ENCODE measurements around the gene PPARD. TPM values are rescaled to one million over a fixed set of nuclear protein-coding genes. Genes with fewer than 3 reads are reported as not detected.

PPARD gene
- polyA plus RNA-seq, 2 of the 4 experiments (the other 2 are of a cell fraction) = 3.8 to 5.9 TPM

GRCh38 chr6:35448191-35448590 is 105.8 kb downstream of the PPARD start:
- Histone ChIP-seq H3K27ac (no peak overlapping the region), H3K9me3 (no peaks in the 10 kb centered on the region), H3K4me1 (peaks cover 5% of the 10 kb centered on the region; the same call in 2 of the 3 replicates), H3K4me2 (no peak overlapping the region), H3K4me3 (no peak overlapping the region)
- ATAC-seq (no peak), FAIRE-seq (no peak), DNase-seq (ENCODE audit: low read depth in 1 of 2, low spot score in 1 of 2) (no peak)
- CTCF ChIA-PET = interaction anchor here (1.2 to 8.0 kb wide), 13 partner anchors 13 to 155 kb away, joined by 3 to 140 read pairs (median 8); partner anchors contain the start of genes PPARD and RPL10A
- 55% methylated on average over 7 of the region's 7 CpGs for WGBS (ENCODE audit: missing lambda C conversion rate)
- no peak for TF ChIP-seq CHD2 (IDR thresholded peaks at IDR 0.05; ENCODE audit: low read length, partially characterized antibody)
- TF ChIP-seq HOXA7 (CRISPR knock-in tag; IDR thresholded peaks at IDR 0.05) = no peak
- TF ChIP-seq REST (IDR thresholded peaks at IDR 0.05) = no peak
- no peak for TF ChIP-seq KDM1A (IDR thresholded peaks at IDR 0.05; ENCODE audit: low read depth)
- no peak for TF ChIP-seq HEYL (CRISPR knock-in tag; IDR thresholded peaks at IDR 0.05)
- TF ChIP-seq POLR2A (IDR thresholded peaks at IDR 0.05; ENCODE audit: low read length) = no peak
- no peak for TF ChIP-seq SMC3 (IDR thresholded peaks at IDR 0.05)
- TF ChIP-seq, protein P1, sequence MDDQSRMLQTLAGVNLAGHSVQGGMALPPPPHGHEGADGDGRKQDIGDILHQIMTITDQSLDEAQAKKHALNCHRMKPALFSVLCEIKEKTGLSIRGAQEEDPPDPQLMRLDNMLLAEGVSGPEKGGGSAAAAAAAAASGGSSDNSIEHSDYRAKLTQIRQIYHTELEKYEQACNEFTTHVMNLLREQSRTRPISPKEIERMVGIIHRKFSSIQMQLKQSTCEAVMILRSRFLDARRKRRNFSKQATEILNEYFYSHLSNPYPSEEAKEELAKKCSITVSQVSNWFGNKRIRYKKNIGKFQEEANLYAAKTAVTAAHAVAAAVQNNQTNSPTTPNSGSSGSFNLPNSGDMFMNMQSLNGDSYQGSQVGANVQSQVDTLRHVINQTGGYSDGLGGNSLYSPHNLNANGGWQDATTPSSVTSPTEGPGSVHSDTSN (IDR thresholded peaks at IDR 0.05) = no peak
- TF ChIP-seq JUN (IDR thresholded peaks at IDR 0.05) = no peak
- TF ChIP-seq MAFK (IDR thresholded peaks at IDR 0.05; ENCODE audit: partially characterized antibody) = no peak
- no peak for TF ChIP-seq RFX5 (IDR thresholded peaks at IDR 0.05)
- TF ChIP-seq, protein P2, sequence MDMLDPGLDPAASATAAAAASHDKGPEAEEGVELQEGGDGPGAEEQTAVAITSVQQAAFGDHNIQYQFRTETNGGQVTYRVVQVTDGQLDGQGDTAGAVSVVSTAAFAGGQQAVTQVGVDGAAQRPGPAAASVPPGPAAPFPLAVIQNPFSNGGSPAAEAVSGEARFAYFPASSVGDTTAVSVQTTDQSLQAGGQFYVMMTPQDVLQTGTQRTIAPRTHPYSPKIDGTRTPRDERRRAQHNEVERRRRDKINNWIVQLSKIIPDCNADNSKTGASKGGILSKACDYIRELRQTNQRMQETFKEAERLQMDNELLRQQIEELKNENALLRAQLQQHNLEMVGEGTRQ (IDR thresholded peaks at IDR 0.05) = no peak
- POLR2A ChIA-PET = interaction anchor here (0.9 kb wide), 1 partner anchor 105 kb away, joined by 4 read pairs; no protein-coding TSS in a partner anchor

DNA sequence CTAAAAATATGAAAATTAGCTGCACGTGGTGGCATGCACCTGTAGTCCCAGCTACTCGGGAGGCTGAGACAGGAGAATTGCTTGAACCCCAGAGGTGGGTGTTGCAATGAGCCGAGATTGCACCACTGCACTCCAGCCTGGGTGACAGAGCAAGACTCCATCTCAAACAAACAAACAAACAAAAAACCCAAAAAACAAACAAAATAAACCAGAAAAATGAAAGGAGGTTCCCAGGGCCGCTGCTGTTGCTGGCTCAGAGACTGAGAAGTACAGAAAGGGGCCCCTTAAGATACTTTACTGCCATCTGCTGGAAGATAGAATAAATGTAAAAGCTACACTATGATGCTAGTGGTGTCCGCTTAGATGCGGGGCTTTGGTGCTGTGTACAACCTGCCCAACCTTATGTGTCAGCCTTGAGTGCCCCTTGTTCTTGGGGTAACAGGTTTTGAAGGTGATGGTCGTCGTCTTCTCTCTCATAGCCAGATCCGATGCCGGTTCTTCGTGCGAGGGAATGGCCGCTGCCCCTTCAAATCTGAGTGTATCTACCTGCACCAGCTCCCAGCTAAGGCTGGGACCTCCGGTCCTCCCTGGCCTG is 107.0 kb downstream of the PPARD start:
- Histone ChIP-seq H3K4me2 (no peak overlapping the region), H3K4me1 (peaks cover 5% of the 10 kb centered on the region; the same call in 2 of the 3 replicates), H3K9me3 (no peaks in the 10 kb centered on the region), H3K27ac (no peak overlapping the region), H3K4me3 (no peak overlapping the region)
- TF ChIP-seq SMC3 (IDR thresholded peaks at IDR 0.05) (peak; percentile 82), CBX8 (IDR thresholded peaks at IDR 0.05) (no peak), FOSB (CRISPR knock-in tag; IDR thresholded peaks at IDR 0.05) (no peak), RAD21 (conservative IDR thresholded peaks at IDR 0.05 in 1 of 2, IDR thresholded peaks at IDR 0.05 in 1 of 2) (peak; percentile 83 to 85)
- TF ChIP-seq, protein P3, sequence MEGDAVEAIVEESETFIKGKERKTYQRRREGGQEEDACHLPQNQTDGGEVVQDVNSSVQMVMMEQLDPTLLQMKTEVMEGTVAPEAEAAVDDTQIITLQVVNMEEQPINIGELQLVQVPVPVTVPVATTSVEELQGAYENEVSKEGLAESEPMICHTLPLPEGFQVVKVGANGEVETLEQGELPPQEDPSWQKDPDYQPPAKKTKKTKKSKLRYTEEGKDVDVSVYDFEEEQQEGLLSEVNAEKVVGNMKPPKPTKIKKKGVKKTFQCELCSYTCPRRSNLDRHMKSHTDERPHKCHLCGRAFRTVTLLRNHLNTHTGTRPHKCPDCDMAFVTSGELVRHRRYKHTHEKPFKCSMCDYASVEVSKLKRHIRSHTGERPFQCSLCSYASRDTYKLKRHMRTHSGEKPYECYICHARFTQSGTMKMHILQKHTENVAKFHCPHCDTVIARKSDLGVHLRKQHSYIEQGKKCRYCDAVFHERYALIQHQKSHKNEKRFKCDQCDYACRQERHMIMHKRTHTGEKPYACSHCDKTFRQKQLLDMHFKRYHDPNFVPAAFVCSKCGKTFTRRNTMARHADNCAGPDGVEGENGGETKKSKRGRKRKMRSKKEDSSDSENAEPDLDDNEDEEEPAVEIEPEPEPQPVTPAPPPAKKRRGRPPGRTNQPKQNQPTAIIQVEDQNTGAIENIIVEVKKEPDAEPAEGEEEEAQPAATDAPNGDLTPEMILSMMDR (IDR thresholded peaks at IDR 0.05) = peak; percentile 66
- DNase-seq (ENCODE audit: low read depth in 1 of 2, low spot score in 1 of 2) (peak; percentile 60 to 79), ATAC-seq (peak; percentile 88), FAIRE-seq (no peak)
- CTCF ChIA-PET = interaction anchor here (0.6 to 8.0 kb wide), 32 partner anchors 8 to 160 kb away, joined by 3 to 140 read pairs (median 4); partner anchors contain the start of genes PPARD and RPL10A
- POLR2A ChIA-PET = interaction anchor here (1.3 kb wide), 1 partner anchor 107 kb away, joined by 8 read pairs; the partner anchor contains the start of gene PPARD
- WGBS (ENCODE audit: missing lambda C conversion rate) = 14% methylated on average over 14 of the region's 14 CpGs
